Skeletal muscle tissue (tissue), 4 donors: Measurements from ENCODE around the gene SLIT3. TPM values are rescaled to one million over a fixed set of nuclear protein-coding genes. Genes with fewer than 3 reads are reported as not detected.
"Not testable (repeated sequence)": the region's sequence is repeated elsewhere in the genome, so short reads cannot be mapped to it uniquely, and the experiment has no call there.

Experiments
- H3K27ac ChIP-seq: one replicate; pipeline ENCODE4 v1.7.0; 2013; ENCODE audit warnings: mild to moderate bottlenecking, low read depth, low read length, inconsistent platforms
- H3K27me3 ChIP-seq, 3 donors: one replicate each; pipeline ENCODE4 v1.7.0; 2013; ENCODE audit warnings: low read length in 3 of 3; ENCODE audit not compliant: control insufficient read depth in 3 of 3, insufficient read depth in 3 of 3
- H3K36me3 ChIP-seq, 3 donors: one replicate each; pipeline ENCODE4 v1.7.0; 2013; ENCODE audit warnings: low read length in 3 of 3; ENCODE audit not compliant: control insufficient read depth in 3 of 3, insufficient read depth in 3 of 3
- H3K4me1 ChIP-seq, 3 donors: one replicate each; pipeline ENCODE4 v1.7.0; 2013; ENCODE audit warnings: low read length in 3 of 3, mild to moderate bottlenecking in 3 of 3; ENCODE audit not compliant: control insufficient read depth in 3 of 3, insufficient read depth in 3 of 3
- H3K4me3 ChIP-seq, 3 donors: one replicate each; pipeline ENCODE4 v1.7.0; 2013; ENCODE audit warnings: low read length in 3 of 3
- H3K9ac ChIP-seq, 3 donors: one replicate each; pipeline ENCODE4 v1.7.0; 2013; ENCODE audit warnings: low read length in 3 of 3, mild to moderate bottlenecking in 3 of 3, moderate library complexity in 2 of 3, low read depth in 1 of 3
- H3K9me3 ChIP-seq, 3 donors: one replicate each; pipeline ENCODE4 v1.7.0; 2013; ENCODE audit warnings: low read length in 3 of 3; ENCODE audit not compliant: control insufficient read depth in 3 of 3
- total RNA-seq: library from RNA; depleted of rRNA; stranded (reverse); fragments of >200 nt; gene quantifications from one replicate; pipeline ENCODE4 v1.2.3, GENCODE V29; 2014
- donor health status: Osteomylitis.

SLIT3 gene
- total RNA-seq, 1 donor from 2014 or later, result 7.8 TPM

- H3K4me3 ChIP-seq, result no peak overlapping the region
- no peak overlapping the region for H3K9ac ChIP-seq
- H3K27ac ChIP-seq, result no peak overlapping the region
- H3K27me3 ChIP-seq, result no peaks in the 10 kb centered on the region
- no peaks in the 10 kb centered on the region for H3K9me3 ChIP-seq
- no peaks in the 10 kb centered on the region for H3K4me1 ChIP-seq
- no peaks in the 10 kb centered on the region for H3K36me3 ChIP-seq
Observed at GRCh38 chr5:168648576-168648975, 652.4 kb downstream of the SLIT3 start.

- no peak overlapping the region for H3K9ac ChIP-seq
- no peaks in the 10 kb centered on the region for H3K36me3 ChIP-seq
- H3K4me1 ChIP-seq, result no peaks in the 10 kb centered on the region
- H3K4me3 ChIP-seq, result no peak overlapping the region
- H3K27ac ChIP-seq, result no peak overlapping the region
- no peaks in the 10 kb centered on the region for H3K9me3 ChIP-seq
- no peaks in the 10 kb centered on the region for H3K27me3 ChIP-seq
Observed at GRCh38 chr5:168648016-168648415, 652.9 kb downstream of the SLIT3 start.

GRCh38 chr5:168647083-168647482, 653.9 kb downstream of the SLIT3 start:
- no peak overlapping the region for H3K9ac ChIP-seq
- H3K27me3 ChIP-seq, result no peaks in the 10 kb centered on the region
- no peaks in the 10 kb centered on the region for H3K4me1 ChIP-seq
- no peak overlapping the region for H3K27ac ChIP-seq
- no peaks in the 10 kb centered on the region for H3K9me3 ChIP-seq
- no peak overlapping the region for H3K4me3 ChIP-seq
- no peaks in the 10 kb centered on the region for H3K36me3 ChIP-seq

- Histone ChIP-seq H3K9me3 (no peaks in the 10 kb centered on the region), H3K4me3 (no peak overlapping the region), H3K36me3 (no peaks in the 10 kb centered on the region), H3K9ac (no peak overlapping the region), H3K27ac (no peak overlapping the region), H3K4me1 (no peaks in the 10 kb centered on the region), H3K27me3 (no peaks in the 10 kb centered on the region)
Observed at GRCh38 chr5:168646335-168646734, 654.6 kb downstream of the SLIT3 start.

- no peak overlapping the region for H3K4me3 ChIP-seq
- H3K36me3 ChIP-seq, result no peaks in the 10 kb centered on the region
Observed at GRCh38 chr5:168645195-168645594, 655.7 kb downstream of the SLIT3 start.

GRCh38 chr5:168642019-168642418, 658.9 kb downstream of the SLIT3 start:
- Histone ChIP-seq H3K9me3 (no peaks in the 10 kb centered on the region), H3K27ac (no peak overlapping the region), H3K4me3 (no peak overlapping the region), H3K9ac (no peak overlapping the region), H3K36me3 (no peaks in the 10 kb centered on the region), H3K4me1 (no peaks in the 10 kb centered on the region), H3K27me3 (no peaks in the 10 kb centered on the region)

More at GRCh38 chr5:168645195-168645594, 655.7 kb downstream of the SLIT3 start:
- H3K4me1 ChIP-seq, result no peaks in the 10 kb centered on the region
- no peaks in the 10 kb centered on the region for H3K9me3 ChIP-seq
- no peaks in the 10 kb centered on the region for H3K27me3 ChIP-seq
- no peak overlapping the region for H3K27ac ChIP-seq
- no peak overlapping the region for H3K9ac ChIP-seq

- H3K9me3 ChIP-seq, H3K4me3 ChIP-seq, H3K27me3 ChIP-seq, H3K9ac ChIP-seq, H3K4me1 ChIP-seq, H3K27ac ChIP-seq, H3K36me3 ChIP-seq: not testable (repeated sequence)
Observed at GRCh38 chr5:168638846-168639245, 662.1 kb downstream of the SLIT3 start.

- Histone ChIP-seq H3K36me3 (no peaks in the 10 kb centered on the region), H3K9ac (no peak overlapping the region), H3K4me3 (no peak overlapping the region), H3K4me1 (no peaks in the 10 kb centered on the region), H3K27me3 (no peaks in the 10 kb centered on the region), H3K9me3 (no peaks in the 10 kb centered on the region), H3K27ac (no peak overlapping the region)
Observed at GRCh38 chr5:168637793-168638192, 663.1 kb downstream of the SLIT3 start.

GRCh38 chr5:168637281-168637680, 663.7 kb downstream of the SLIT3 start:
- Histone ChIP-seq H3K9me3 (no peaks in the 10 kb centered on the region), H3K4me3 (no peak overlapping the region), H3K9ac (no peak overlapping the region), H3K36me3 (no peaks in the 10 kb centered on the region), H3K27ac (no peak overlapping the region), H3K27me3 (no peaks in the 10 kb centered on the region), H3K4me1 (no peaks in the 10 kb centered on the region)

GRCh38 chr5:168630958-168631357, 670.0 kb downstream of the SLIT3 start:
- not testable (repeated sequence) for H3K9ac ChIP-seq, H3K4me1 ChIP-seq

GRCh38 chr5:168624850-168625364, 676.0 kb downstream of the SLIT3 start:
- Histone ChIP-seq H3K9ac (no peak overlapping the region), H3K27me3 (no peaks in the 10 kb centered on the region), H3K9me3 (no peaks in the 10 kb centered on the region), H3K4me1 (no peaks in the 10 kb centered on the region), H3K36me3 (no peaks in the 10 kb centered on the region), H3K27ac (no peak overlapping the region), H3K4me3 (no peak overlapping the region)

More at GRCh38 chr5:168630958-168631357, 670.0 kb downstream of the SLIT3 start:
- H3K9me3 ChIP-seq, H3K4me3 ChIP-seq, H3K36me3 ChIP-seq, H3K27ac ChIP-seq, H3K27me3 ChIP-seq: not testable (repeated sequence)
